ENCODE data around the gene CDC27.
"Not testable (repeated sequence)": the region's sequence is repeated elsewhere in the genome, so short reads cannot be mapped to it uniquely, and the experiment has no call there.

CDC27 gene

GRCh38 chr17:47190770-47191169 is 1.7 kb upstream of the CDC27 start:
- no peak for TF ChIP-seq CTCF (conservative IDR thresholded peaks at IDR 0.05; ENCODE audit: low read length)
- no peak overlapping the region for H3K4me3 ChIP-seq (ENCODE audit: low read length)
- no peak for DNase-seq (ENCODE audit: low read depth)

- TF ChIP-seq CTCF (conservative IDR thresholded peaks at IDR 0.05; ENCODE audit: low read length) = no peak
- DNase-seq (ENCODE audit: low read depth) = no peak
- no peak overlapping the region for H3K4me3 ChIP-seq (ENCODE audit: low read length)
Observed at GRCh38 chr17:47190243-47190642, 1.1 kb upstream of the CDC27 start.

- DNase-seq (ENCODE audit: low read depth) = no peak
- H3K4me3 ChIP-seq (ENCODE audit: low read length) = peak overlapping the region; percentile 61
- TF ChIP-seq CTCF (conservative IDR thresholded peaks at IDR 0.05; ENCODE audit: low read length) = no peak
Observed at GRCh38 chr17:47189732-47190237, 690 bp upstream of the CDC27 start.

- peak; percentile 57 for DNase-seq (ENCODE audit: low read depth)
- peak overlapping the region; percentile 87 for H3K4me3 ChIP-seq (ENCODE audit: low read length)
- no peak for TF ChIP-seq CTCF (conservative IDR thresholded peaks at IDR 0.05; ENCODE audit: low read length)
Observed at GRCh38 chr17:47188271-47188875, 722 bp downstream of the CDC27 start.

- TF ChIP-seq CTCF (conservative IDR thresholded peaks at IDR 0.05; ENCODE audit: low read length) = no peak
- H3K4me3 ChIP-seq (ENCODE audit: low read length) = peak overlapping the region; percentile 9
- peak; percentile 59 for DNase-seq (ENCODE audit: low read depth)
Observed at GRCh38 chr17:47184681-47185080, 4.4 kb downstream of the CDC27 start.

- not testable (repeated sequence) for H3K4me3 ChIP-seq (ENCODE audit: low read length)
Observed at GRCh38 chr17:47180988-47181387, 8.1 kb downstream of the CDC27 start.

GRCh38 chr17:47180337-47180736 is 8.8 kb downstream of the CDC27 start:
- H3K4me3 ChIP-seq (ENCODE audit: low read length) = no peak overlapping the region
- TF ChIP-seq CTCF (conservative IDR thresholded peaks at IDR 0.05; ENCODE audit: low read length) = no peak
- no peak for DNase-seq (ENCODE audit: low read depth)

More at GRCh38 chr17:47180988-47181387, 8.1 kb downstream of the CDC27 start:
- DNase-seq (ENCODE audit: low read depth) = not testable (repeated sequence)
